Panc1 (cell line): Measurements from ENCODE around the gene ATP11A. TPM values are rescaled to one million over a fixed set of nuclear protein-coding genes. Genes with fewer than 3 reads are reported as not detected.

Experiments used
- ATAC-seq: fragments of 200-7000 bp; cut with Tn5 transposase; 2 replicates; pipeline ENCODE4 v1.9.1; 2020; ENCODE audit warnings: mild to moderate bottlenecking, moderate library complexity
- BruUV-seq: library from RNA; stranded (reverse); fragments of 400-500 nt; replicated peaks from 2 replicates; lab custom pipeline; 2021; lab: Mats Ljungman, UMichigan
- CTCF ChIA-PET: fragments of 300-600 bp; sonication (Branson Sonifier 250); formaldehyde crosslinking; loops from one replicate; lab custom pipeline; 2022; ENCODE audit warnings: antibody characterized with exemption; lab: Charles Lee
- POLR2A ChIA-PET: fragments of 300-600 bp; sonication (Branson Sonifier 250); formaldehyde crosslinking; loops from one replicate; lab custom pipeline; 2022; ENCODE audit warnings: antibody characterized with exemption; lab: Charles Lee
- DNase-seq: peaks from one replicate; pipeline ENCODE4 v3.0.0-alpha.2; 2010; ENCODE audit warnings: low read depth, low spot score
- H3K27ac ChIP-seq: 2 replicates; pipeline ENCODE4 v1.5.1; 2011; ENCODE audit warnings: mild to moderate bottlenecking, low read length, inconsistent platforms
- H3K27me3 ChIP-seq: fragments of 200-500 bp; sonication (Bioruptor generic); 2 replicates; pipeline ENCODE4 v1.6.0; 2014; ENCODE audit warnings: low read length, inconsistent platforms; ENCODE audit not compliant: control insufficient read depth, insufficient read depth
- H3K36me3 ChIP-seq: fragments of 200-500 bp; sonication (Bioruptor generic); 2 replicates; pipeline ENCODE4 v1.5.1; 2014; ENCODE audit warnings: inconsistent platforms, mild to moderate bottlenecking, low read length, moderate library complexity; ENCODE audit not compliant: control insufficient read depth, insufficient read depth
- H3K4me1 ChIP-seq: 2 replicates; pipeline ENCODE4 v1.5.1; 2011; ENCODE audit warnings: inconsistent platforms, mild to moderate bottlenecking, low read length, moderate library complexity; ENCODE audit not compliant: control insufficient read depth, insufficient read depth
- H3K4me3 ChIP-seq, 2 experiments: 2 replicates each; pipeline ENCODE4 v1.5.1; 2011 to 2012; ENCODE audit warnings: low read depth in 2 of 2, low read length in 2 of 2, mild to moderate bottlenecking in 2 of 2, inconsistent platforms in 1 of 2, moderate library complexity in 1 of 2
- H3K9me3 ChIP-seq: fragments of 200-500 bp; sonication (Bioruptor generic); 2 replicates; pipeline ENCODE4 v1.5.1; 2014; ENCODE audit warnings: low read depth, mild to moderate bottlenecking, inconsistent platforms, low read length, moderate library complexity; ENCODE audit not compliant: control insufficient read depth, insufficient read depth
- CTCF ChIP-seq: fragments of 450-650 bp; IDR thresholded peaks from 2 replicates; pipeline ENCODE4 v1.5.1; 2017; ENCODE audit warnings: mild to moderate bottlenecking
- POLR2AphosphoS5 ChIP-seq: IDR thresholded peaks from 2 replicates; pipeline ENCODE4 v1.6.1; 2012; ENCODE audit warnings: mild to moderate bottlenecking, low read depth, low read length, moderate library complexity
- REST ChIP-seq, 2 experiments: IDR thresholded peaks; 2 replicates each; pipeline ENCODE4 v1.6.1; 2011 to 2012; ENCODE audit warnings: low read depth in 2 of 2, control low read depth in 1 of 2, low read length in 1 of 2, mild to moderate bottlenecking in 1 of 2, moderate library complexity in 1 of 2; ENCODE audit not compliant: insufficient read depth in 1 of 2
- SIN3A ChIP-seq: IDR thresholded peaks from 2 replicates; pipeline ENCODE4 v1.6.1; 2012; ENCODE audit warnings: low read depth, mild to moderate bottlenecking, low read length, moderate library complexity, borderline replicate concordance; ENCODE audit not compliant: insufficient read depth
- TCF7L2 ChIP-seq: IDR thresholded peaks from 2 replicates; pipeline ENCODE4 v1.6.1; 2011; ENCODE audit warnings: mild to moderate bottlenecking, low read depth, low read length, inconsistent platforms
- in situ Hi-C: cut with HindIII; loops from 2 replicates; pipeline ENCODE4 v1.10.0; 2016; ENCODE audit warnings: low sequenced_read_pairs, low pct_unique_long_range_greater_than_20kb
- intact Hi-C: fragments of 100-400 bp; cut with micrococcal nuclease; formaldehyde crosslinking; loops from one replicate; pipeline ENCODE4 v1.10.0; 2022; ENCODE audit not compliant: unreplicated experiment
- total RNA-seq: library from RNA; stranded (reverse); gene quantifications from one replicate; pipeline ENCODE4 v1.2.1, GENCODE V29; 2021; ENCODE audit not compliant: unreplicated experiment

Gene ATP11A
- total RNA-seq, 1 experiment from 2014 or later = 85.8 TPM

- POLR2A ChIA-PET = interaction anchor here (0.6 kb wide), 1 partner anchor 25 kb away, joined by 9 read pairs; no protein-coding TSS in a partner anchor
- Histone ChIP-seq H3K27ac (no peak overlapping the region), H3K27me3 (no peaks in the 10 kb centered on the region), H3K9me3 (no peaks in the 10 kb centered on the region), H3K4me3 (no peak overlapping the region), H3K36me3 (no peaks in the 10 kb centered on the region), H3K4me1 (peaks cover 29% of the 10 kb centered on the region)
- ATAC-seq (no peak), DNase-seq (no peak)
- TF ChIP-seq SIN3A (no peak), POLR2AphosphoS5 (no peak), TCF7L2 (no peak), REST (IDR thresholded peaks at IDR 0.05; ENCODE audit: insufficient read depth in 1 of 2, low read depth in 2 of 2, low read length in 1 of 2) (no peak), CTCF (no peak)
- no TSS peak for BruUV-seq
- intact Hi-C loops (no loop called here), in situ Hi-C loops (no loop called here)
- CTCF ChIA-PET = no interaction called here
Observed at GRCh38 chr13:112759827-112760226, 70.0 kb downstream of the ATP11A start.

- TF ChIP-seq TCF7L2 (0 out of 2 replicates have a peak, but pooled peaks have one; percentile 31), CTCF (no peak), POLR2AphosphoS5 (no peak), REST (IDR thresholded peaks at IDR 0.05; ENCODE audit: insufficient read depth in 1 of 2, low read depth in 2 of 2, low read length in 1 of 2) (no peak), SIN3A (no peak)
- ATAC-seq (no peak), DNase-seq (no peak)
- peaks cover 29% of the 10 kb centered on the region for H3K4me1 ChIP-seq
- in situ Hi-C loops = no loop called here
- no peaks in the 10 kb centered on the region for H3K27me3 ChIP-seq
- no TSS peak for BruUV-seq
- ChIA-PET CTCF (no interaction called here), POLR2A (interaction anchor here (0.6 kb wide), 1 partner anchor 24 kb away, joined by 9 read pairs; no protein-coding TSS in a partner anchor)
- H3K9me3 ChIP-seq = no peaks in the 10 kb centered on the region
- intact Hi-C loops = no loop called here
- no peaks in the 10 kb centered on the region for H3K36me3 ChIP-seq
- no peak overlapping the region for H3K4me3 ChIP-seq
- no peak overlapping the region for H3K27ac ChIP-seq
Observed at GRCh38 chr13:112760435-112760834, 70.6 kb downstream of the ATP11A start.
